ENCODE data around the gene SYNPO. TPM values are rescaled to one million over a fixed set of nuclear protein-coding genes. Genes with fewer than 3 reads are reported as not detected.

Gene SYNPO
- total and polyA plus RNA-seq, 2 experiments from 2014 or later = 7.1 to 8.4 TPM

DNA sequence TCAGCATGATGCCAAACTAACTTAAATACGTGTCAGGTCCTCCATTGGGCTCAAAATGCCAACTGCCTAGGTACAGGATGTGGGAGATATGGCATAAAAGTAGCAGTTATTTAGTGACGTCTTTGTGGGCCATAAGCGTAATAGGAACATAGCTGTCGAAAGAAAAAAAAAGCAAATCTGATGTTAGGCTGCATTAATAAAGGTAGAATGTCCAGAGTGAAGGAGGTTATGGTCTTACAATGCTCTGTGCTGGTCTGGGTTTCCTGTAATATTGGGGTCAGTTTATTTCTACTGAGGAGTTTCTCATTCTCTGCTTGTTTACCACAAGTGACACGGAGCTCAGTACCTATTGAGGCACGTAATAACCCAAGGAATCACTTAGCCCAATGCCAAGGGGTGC lies 33.4 kb upstream of the SYNPO start:
- 94% methylated on average over 6 of the region's 6 CpGs for WGBS (ENCODE audit: low lambda C conversion rate, missing lambda C conversion rate)
- TF ChIP-seq EZH2 (IDR thresholded peaks at IDR 0.05; ENCODE audit: borderline replicate concordance) (no peak), EZH2phosphoT487 (IDR thresholded peaks at IDR 0.05; ENCODE audit: low read depth, severe bottlenecking, unreplicated experiment) (no peak), CTCF (IDR thresholded peaks at IDR 0.05; ENCODE audit: poor library complexity) (no peak)
- Histone ChIP-seq H3K36me3 (replicated peaks; ENCODE audit: insufficient read depth, low read depth) (no peaks in the 10 kb centered on the region), H3K4me1 (ENCODE audit: insufficient read depth) (peaks cover 30% of the 10 kb centered on the region), H3K27ac (no peak overlapping the region), H3K79me2 (no peaks in the 10 kb centered on the region), H3K9me3 (ENCODE audit: low read depth) (no peaks in the 10 kb centered on the region), H3K27me3 (no peaks in the 10 kb centered on the region), H3K9me2 (replicated peaks; ENCODE audit: insufficient read depth) (no peaks in the 10 kb centered on the region), H3K4me3 (no peak overlapping the region), H2AFZ (no peak overlapping the region), H3K4me2 (no peak overlapping the region), H4K20me1 (ENCODE audit: insufficient read depth, poor library complexity, severe bottlenecking) (no peaks in the 10 kb centered on the region)
- DNase-seq (ENCODE audit: low spot score) = no peak

GRCh38 chr5:150607991-150608390 lies 32.5 kb upstream of the SYNPO start:
- Histone ChIP-seq H3K79me2 (no peaks in the 10 kb centered on the region), H3K36me3 (replicated peaks; ENCODE audit: insufficient read depth, low read depth) (no peaks in the 10 kb centered on the region), H3K9me3 (ENCODE audit: low read depth) (no peaks in the 10 kb centered on the region), H4K20me1 (ENCODE audit: insufficient read depth, poor library complexity, severe bottlenecking) (no peaks in the 10 kb centered on the region), H3K4me3 (no peak overlapping the region), H3K9me2 (replicated peaks; ENCODE audit: insufficient read depth) (no peaks in the 10 kb centered on the region), H2AFZ (no peak overlapping the region), H3K4me2 (no peak overlapping the region), H3K27me3 (no peaks in the 10 kb centered on the region), H3K27ac (no peak overlapping the region), H3K4me1 (ENCODE audit: insufficient read depth) (peaks cover 34% of the 10 kb centered on the region)
- no peak for DNase-seq (ENCODE audit: low spot score)
- TF ChIP-seq EZH2phosphoT487 (IDR thresholded peaks at IDR 0.05; ENCODE audit: low read depth, severe bottlenecking, unreplicated experiment) = no peak
- 94% methylated on average over 4 of the region's 4 CpGs for WGBS (ENCODE audit: low lambda C conversion rate, missing lambda C conversion rate)

GRCh38 chr5:150608991-150609390 lies 31.5 kb upstream of the SYNPO start:
- DNase-seq (ENCODE audit: low spot score) = no peak
- Histone ChIP-seq H3K27ac (no peak overlapping the region), H3K4me3 (no peak overlapping the region), H3K4me2 (no peak overlapping the region), H3K27me3 (no peaks in the 10 kb centered on the region), H3K79me2 (no peaks in the 10 kb centered on the region), H3K9me2 (replicated peaks; ENCODE audit: insufficient read depth) (no peaks in the 10 kb centered on the region), H3K4me1 (ENCODE audit: insufficient read depth) (peaks cover 38% of the 10 kb centered on the region), H3K9me3 (ENCODE audit: low read depth) (no peaks in the 10 kb centered on the region), H4K20me1 (ENCODE audit: insufficient read depth, poor library complexity, severe bottlenecking) (no peaks in the 10 kb centered on the region), H3K36me3 (replicated peaks; ENCODE audit: insufficient read depth, low read depth) (no peaks in the 10 kb centered on the region), H2AFZ (no peak overlapping the region)
- WGBS (ENCODE audit: low lambda C conversion rate, missing lambda C conversion rate) = 85% methylated on average over 5 of the region's 5 CpGs
- TF ChIP-seq CTCF (IDR thresholded peaks at IDR 0.05; ENCODE audit: poor library complexity) (no peak), EZH2phosphoT487 (IDR thresholded peaks at IDR 0.05; ENCODE audit: low read depth, severe bottlenecking, unreplicated experiment) (no peak), EZH2 (IDR thresholded peaks at IDR 0.05; ENCODE audit: borderline replicate concordance) (no peak)

DNA sequence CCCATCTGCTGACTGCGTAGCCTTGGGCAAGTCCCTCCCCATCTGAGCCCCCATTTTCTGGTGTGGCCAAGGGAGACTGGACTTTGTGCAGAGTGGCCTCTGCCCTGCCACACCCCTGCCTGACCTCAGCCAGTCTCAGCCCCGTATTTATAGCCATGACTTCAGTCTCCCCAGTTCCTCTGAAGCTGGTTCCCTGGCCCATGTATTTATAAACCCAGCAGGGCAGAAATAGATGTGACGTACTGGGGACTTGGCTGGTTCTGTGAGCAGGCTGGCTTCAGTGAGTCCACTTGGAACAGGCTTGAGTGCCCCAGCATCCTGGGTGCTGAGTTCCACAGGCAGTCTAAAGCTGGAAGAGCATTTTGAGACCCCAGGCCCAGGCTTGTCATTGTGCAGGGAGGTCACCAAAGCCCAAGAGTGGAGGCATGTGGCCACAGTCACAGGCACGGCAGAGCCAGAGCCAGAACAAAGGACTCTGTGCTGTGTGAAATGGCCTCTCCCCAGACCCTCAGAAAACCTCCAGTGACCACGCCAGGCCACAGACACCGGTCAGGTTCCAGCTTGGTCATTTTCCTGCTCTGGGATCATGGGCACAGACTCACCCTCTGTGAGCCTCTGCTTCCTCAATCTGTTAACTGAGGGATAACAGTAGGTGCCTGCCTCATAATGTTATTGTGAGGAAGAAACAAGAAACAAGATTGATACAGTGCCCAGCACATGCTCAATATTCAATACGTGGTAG lies 30.4 kb upstream of the SYNPO start:
- H3K4me1 ChIP-seq (ENCODE audit: insufficient read depth) = peaks cover 45% of the 10 kb centered on the region
- no peaks in the 10 kb centered on the region for H3K9me2 ChIP-seq (replicated peaks; ENCODE audit: insufficient read depth)
- peak; percentile 58 for DNase-seq (ENCODE audit: low spot score)
- WGBS (ENCODE audit: low lambda C conversion rate, missing lambda C conversion rate) = 66% methylated on average over 7 of the region's 7 CpGs
- no peaks in the 10 kb centered on the region for H4K20me1 ChIP-seq (ENCODE audit: insufficient read depth, poor library complexity, severe bottlenecking)
- no peaks in the 10 kb centered on the region for H3K36me3 ChIP-seq (replicated peaks; ENCODE audit: insufficient read depth, low read depth)
- no peaks in the 10 kb centered on the region for H3K27me3 ChIP-seq
- H3K4me2 ChIP-seq = peak overlapping the region; percentile 27
- no peak overlapping the region for H3K4me3 ChIP-seq
- no peak overlapping the region for H2AFZ ChIP-seq
- no peaks in the 10 kb centered on the region for H3K79me2 ChIP-seq
- H3K9me3 ChIP-seq (ENCODE audit: low read depth) = no peaks in the 10 kb centered on the region
- peak overlapping the region; percentile 76 for H3K27ac ChIP-seq
- TF ChIP-seq EZH2 (IDR thresholded peaks at IDR 0.05; ENCODE audit: borderline replicate concordance) (no peak), EZH2phosphoT487 (IDR thresholded peaks at IDR 0.05; ENCODE audit: low read depth, severe bottlenecking, unreplicated experiment) (no peak), CTCF (IDR thresholded peaks at IDR 0.05; ENCODE audit: poor library complexity) (no peak)

Data from hepatocyte (in vitro differentiated cells).